Immature natural killer cell (primary cell): Measurements from ENCODE around the gene ZBTB7C. TPM values are rescaled to one million over a fixed set of nuclear protein-coding genes. Genes with fewer than 3 reads are reported as not detected.

Experiments
- DNase-seq, 3 donors: peaks; one replicate each; pipeline ENCODE4 v3.0.0; 2022; ENCODE audit warnings: mixed read lengths in 1 of 3
- H3K27ac Mint-ChIP-seq, 6 donors: one replicate each; pipeline ENCODE4 v1.8.0; 2020; ENCODE audit warnings: mixed read lengths in 6 of 6, mild to moderate bottlenecking in 5 of 6, inconsistent platforms in 4 of 6, moderate library complexity in 3 of 6
- H3K27me3 Mint-ChIP-seq, 3 donors: one replicate each; pipeline ENCODE4 v1.8.0; 2020 to 2021; ENCODE audit warnings: low read depth in 3 of 3, mild to moderate bottlenecking in 3 of 3, mixed read lengths in 3 of 3, moderate library complexity in 3 of 3, inconsistent platforms in 1 of 3
- H3K36me3 Mint-ChIP-seq, 3 donors: one replicate each; pipeline ENCODE4 v1.8.0; 2020; ENCODE audit warnings: mixed read lengths in 3 of 3, inconsistent platforms in 2 of 3, mild to moderate bottlenecking in 2 of 3
- H3K4me1 Mint-ChIP-seq, 2 donors: one replicate each; pipeline ENCODE4 v1.8.0; 2020; ENCODE audit warnings: inconsistent platforms in 2 of 2, mild to moderate bottlenecking in 2 of 2, mixed read lengths in 2 of 2, moderate library complexity in 1 of 2
- H3K4me3 Mint-ChIP-seq, 5 donors: one replicate each; pipeline ENCODE4 v1.8.0; 2020; ENCODE audit warnings: mild to moderate bottlenecking in 5 of 5, mixed read lengths in 5 of 5, inconsistent platforms in 3 of 5, moderate library complexity in 3 of 5
- H3K9me3 Mint-ChIP-seq, 6 donors: one replicate each; pipeline ENCODE4 v1.8.0; 2020; ENCODE audit warnings: mild to moderate bottlenecking in 6 of 6, mixed read lengths in 6 of 6, inconsistent platforms in 4 of 6, moderate library complexity in 3 of 6
- polyA plus RNA-seq, 3 donors: library from polyadenylated mRNA; unstranded; fragments of 300-500 nt; fragmentation: Illumina TruSeq; gene quantifications; one replicate each; pipeline ENCODE4 v1.2.3, GENCODE V29; 2021

Gene ZBTB7C
- polyA plus RNA-seq, 3 donors from 2014 or later: not detected

GRCh38 chr18:48153613-48154481 is 255.3 kb downstream of the ZBTB7C start:
- H3K36me3 Mint-ChIP-seq: no peaks in the 10 kb centered on the region
- H3K27me3 Mint-ChIP-seq: peaks cover 0 to 9% (median 2%) of the 10 kb centered on the region in 3 donors
- H3K4me1 Mint-ChIP-seq: no peaks in the 10 kb centered on the region
- DNase-seq: no peak
- H3K9me3 Mint-ChIP-seq: no peaks in the 10 kb centered on the region
- H3K27ac Mint-ChIP-seq: no peak overlapping the region
- no peak overlapping the region for H3K4me3 Mint-ChIP-seq

GRCh38 chr18:48152549-48152948 is 256.6 kb downstream of the ZBTB7C start:
- no peaks in the 10 kb centered on the region for H3K4me1 Mint-ChIP-seq
- H3K36me3 Mint-ChIP-seq: no peaks in the 10 kb centered on the region
- no peaks in the 10 kb centered on the region for H3K9me3 Mint-ChIP-seq
- no peak for DNase-seq
- no peak overlapping the region for H3K4me3 Mint-ChIP-seq
- H3K27ac Mint-ChIP-seq: no peak overlapping the region
- peaks cover 0 to 11% (median 2%) of the 10 kb centered on the region in 3 donors for H3K27me3 Mint-ChIP-seq

DNA sequence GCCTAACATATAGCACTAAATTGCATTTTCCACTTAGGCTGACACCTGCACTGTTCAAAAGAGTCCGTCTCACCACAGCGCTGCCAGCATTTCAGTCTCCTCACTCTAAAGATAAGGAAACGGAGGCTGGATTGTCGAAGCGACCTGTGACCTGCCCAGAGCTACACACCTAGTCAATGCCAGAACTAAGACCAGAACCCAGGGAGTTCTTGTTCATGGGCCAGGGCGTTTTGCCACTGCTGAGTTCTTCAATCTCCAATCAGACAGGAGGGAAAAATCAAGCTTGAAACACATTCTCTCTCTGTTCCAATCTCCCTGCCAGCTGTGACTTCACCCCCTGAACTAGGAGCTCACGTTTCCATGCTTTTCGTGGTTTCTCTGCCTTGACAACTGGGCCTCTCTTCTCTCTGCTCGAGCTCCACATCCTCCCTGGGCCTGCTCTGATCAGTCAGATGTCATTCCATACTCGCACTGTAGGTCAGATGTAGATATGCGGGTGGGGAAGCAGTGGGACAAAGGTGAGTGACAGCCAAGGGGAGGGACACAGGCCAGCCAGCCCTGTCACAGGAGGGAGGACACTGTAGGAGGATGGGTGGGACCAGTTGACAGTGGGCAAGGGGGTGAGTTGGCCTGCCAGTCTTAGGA is 257.6 kb downstream of the ZBTB7C start:
- Mint-ChIP-seq H3K9me3 (no peaks in the 10 kb centered on the region), H3K27me3 (peaks cover 0 to 9% (median 2%) of the 10 kb centered on the region in 3 donors)

GRCh38 chr18:48149020-48149685 is 260.0 kb downstream of the ZBTB7C start:
- no peak for DNase-seq
- Mint-ChIP-seq H3K36me3 (no peaks in the 10 kb centered on the region), H3K4me3 (no peak overlapping the region), H3K27me3 (peaks cover 0 to 5% (median 0%) of the 10 kb centered on the region in 3 donors), H3K4me1 (no peaks in the 10 kb centered on the region), H3K27ac (no peak overlapping the region), H3K9me3 (no peaks in the 10 kb centered on the region)

More for the DNA sequence above, 257.6 kb downstream of the ZBTB7C start:
- Mint-ChIP-seq H3K36me3 (no peaks in the 10 kb centered on the region), H3K4me1 (no peaks in the 10 kb centered on the region), H3K4me3 (no peak overlapping the region), H3K27ac (no peak overlapping the region)
- DNase-seq: no peak

- Mint-ChIP-seq H3K4me3 (no peak overlapping the region), H3K36me3 (no peaks in the 10 kb centered on the region), H3K9me3 (no peaks in the 10 kb centered on the region), H3K4me1 (peaks cover 0 to under 1% of the 10 kb centered on the region in 2 donors), H3K27ac (no peak overlapping the region), H3K27me3 (peaks cover 3 to 6% (median 4%) of the 10 kb centered on the region in 3 donors)
- DNase-seq: no peak
Measured at GRCh38 chr18:48142994-48143393, 266.2 kb downstream of the ZBTB7C start.

- Mint-ChIP-seq H3K27ac (no peak overlapping the region), H3K27me3 (peaks cover 9% of the 10 kb centered on the region in 3 donors), H3K36me3 (no peaks in the 10 kb centered on the region), H3K4me3 (no peak overlapping the region), H3K4me1 (peaks cover 0 to 3% of the 10 kb centered on the region in 2 donors), H3K9me3 (no peaks in the 10 kb centered on the region)
- no peak for DNase-seq
Measured at GRCh38 chr18:48142353-48142752, 266.8 kb downstream of the ZBTB7C start.

DNA sequence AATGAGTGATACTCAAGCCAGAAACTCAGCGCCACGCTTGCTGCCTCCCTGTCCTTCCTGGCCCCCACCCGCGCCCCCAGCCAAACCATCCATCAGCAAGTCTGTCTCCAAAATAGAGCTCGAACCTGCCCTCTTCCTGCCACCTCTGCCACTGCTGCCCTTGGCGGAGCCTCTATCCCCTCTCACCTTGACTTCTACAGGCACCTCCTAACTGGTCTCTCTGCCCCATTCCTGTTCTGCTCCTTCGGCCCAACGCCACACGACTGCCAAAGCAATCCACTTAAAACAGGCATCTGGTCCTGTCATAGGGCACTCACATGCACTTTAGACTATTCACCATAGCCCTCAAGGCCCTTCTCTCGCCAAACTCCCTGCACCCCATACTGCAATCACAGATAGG is 268.5 kb downstream of the ZBTB7C start:
- H3K27me3 Mint-ChIP-seq: peaks cover 9 to 13% (median 11%) of the 10 kb centered on the region in 3 donors
- no peaks in the 10 kb centered on the region for H3K9me3 Mint-ChIP-seq
- DNase-seq: no peak
- no peak overlapping the region for H3K4me3 Mint-ChIP-seq
- no peaks in the 10 kb centered on the region for H3K36me3 Mint-ChIP-seq
- peaks cover 0 to 3% of the 10 kb centered on the region in 2 donors for H3K4me1 Mint-ChIP-seq
- no peak overlapping the region for H3K27ac Mint-ChIP-seq

DNA sequence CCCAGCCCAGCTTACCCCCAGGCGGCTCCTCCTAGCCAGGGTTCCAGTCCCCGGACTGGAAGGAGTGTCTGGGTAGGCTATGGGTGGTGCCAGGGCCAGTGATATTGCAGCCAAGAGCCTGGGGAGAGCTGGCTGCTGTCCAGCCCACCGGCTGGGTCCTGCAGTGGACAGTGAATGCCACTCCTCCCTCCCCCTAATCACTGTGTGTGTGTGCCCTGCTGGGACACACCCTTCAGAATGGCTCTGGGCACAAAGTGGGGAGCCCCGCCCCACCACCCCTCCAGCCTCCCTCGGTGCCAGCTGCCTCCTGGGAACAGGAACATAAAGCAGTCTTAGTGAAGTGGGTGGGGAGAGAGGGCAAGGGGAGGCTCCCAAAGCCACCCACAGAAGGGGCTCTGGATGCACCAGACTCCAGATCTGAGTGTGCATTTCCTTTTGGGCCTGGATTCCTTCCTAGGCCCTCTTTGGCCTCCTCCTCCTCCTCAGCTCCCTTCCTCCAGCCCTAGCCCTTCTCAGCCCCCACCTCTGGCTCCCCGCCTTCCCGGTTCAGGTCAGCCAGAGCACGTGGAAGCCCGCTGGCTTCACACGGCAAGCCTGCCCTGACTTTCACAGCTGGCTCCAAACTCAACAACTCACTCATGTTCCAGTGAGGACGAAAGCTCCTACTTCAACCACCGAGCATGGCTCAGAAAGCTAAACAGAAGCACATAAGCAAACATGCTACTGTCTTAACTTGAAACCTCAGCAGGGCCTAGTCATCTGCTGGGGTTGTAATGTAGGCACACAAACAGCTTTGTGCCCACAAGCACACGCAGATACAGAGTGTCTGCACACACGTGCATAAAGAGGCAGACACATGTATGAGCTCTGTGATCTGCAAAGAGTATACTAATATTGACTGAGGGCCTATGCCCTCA is 269.5 kb downstream of the ZBTB7C start:
- Mint-ChIP-seq H3K27me3 (peaks cover 13 to 18% (median 13%) of the 10 kb centered on the region in 3 donors), H3K9me3 (no peaks in the 10 kb centered on the region), H3K36me3 (no peaks in the 10 kb centered on the region), H3K27ac (no peak overlapping the region), H3K4me3 (no peak overlapping the region), H3K4me1 (peaks cover 0 to 3% of the 10 kb centered on the region in 2 donors)
- DNase-seq: no peak

DNA sequence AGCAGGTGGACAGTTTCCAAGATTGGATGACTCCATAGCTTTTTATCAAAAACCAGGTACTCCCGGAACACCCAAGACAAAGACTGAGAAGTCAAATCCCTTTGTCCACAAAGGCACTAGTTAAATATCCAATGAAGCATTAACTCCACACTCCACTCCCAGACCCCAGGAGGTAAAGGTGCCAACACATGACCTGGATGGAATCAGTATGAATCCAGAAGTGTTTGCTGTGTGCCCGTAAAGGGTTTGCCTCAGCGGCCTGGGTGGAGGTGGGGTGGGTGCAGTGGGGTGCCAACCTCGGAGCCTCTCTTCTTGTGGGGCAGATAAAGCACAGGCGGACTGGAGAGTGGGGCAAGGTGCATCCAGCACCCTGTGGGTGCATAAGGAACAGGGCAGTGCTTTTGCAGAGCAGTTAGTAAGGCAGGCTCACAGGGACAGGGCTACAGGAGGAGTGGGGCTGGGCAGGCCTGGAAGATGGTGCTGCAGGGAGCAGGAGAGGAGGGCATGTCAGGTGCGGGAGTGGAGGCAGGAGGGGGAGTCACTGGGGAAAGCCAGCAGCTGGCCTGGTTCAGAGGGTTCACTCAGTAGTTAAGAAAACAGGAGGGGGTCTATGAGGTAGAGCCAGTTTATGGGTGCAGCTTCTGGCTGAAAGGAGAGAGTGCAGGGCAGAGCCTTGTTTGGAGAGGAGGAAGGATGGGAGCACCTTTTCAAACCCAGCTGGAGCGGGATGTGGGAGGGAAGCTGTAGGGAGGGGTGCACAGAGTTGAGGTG is 270.3 kb downstream of the ZBTB7C start:
- Mint-ChIP-seq H3K27ac (no peak overlapping the region), H3K4me3 (no peak overlapping the region), H3K4me1 (peaks cover 0 to 3% of the 10 kb centered on the region in 2 donors), H3K27me3 (peaks cover 13 to 20% (median 18%) of the 10 kb centered on the region in 3 donors), H3K9me3 (no peaks in the 10 kb centered on the region), H3K36me3 (no peaks in the 10 kb centered on the region)
- no peak for DNase-seq

DNA sequence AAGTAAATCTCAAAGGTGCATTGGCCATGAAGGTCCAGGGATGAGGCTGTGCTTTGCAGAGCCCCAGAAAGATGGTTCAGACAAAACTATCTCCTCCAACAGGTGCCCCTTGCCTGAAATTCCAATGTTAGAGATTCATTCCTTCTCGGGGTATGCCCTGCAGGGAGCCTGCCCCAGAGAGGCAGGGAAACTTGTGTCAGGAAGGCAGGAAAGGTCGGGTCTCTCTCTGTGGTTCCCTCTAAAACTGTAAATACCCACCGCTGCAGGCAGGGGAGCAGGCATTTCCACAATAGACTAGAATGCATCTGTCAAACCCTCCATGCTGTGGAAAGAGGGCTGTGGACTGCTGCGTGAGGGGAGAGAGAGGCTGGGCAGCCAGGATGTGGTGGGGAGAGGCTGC is 271.0 kb downstream of the ZBTB7C start:
- Mint-ChIP-seq H3K27me3 (peaks cover 13 to 20% (median 18%) of the 10 kb centered on the region in 3 donors), H3K4me3 (no peak overlapping the region), H3K9me3 (no peaks in the 10 kb centered on the region), H3K27ac (no peak overlapping the region), H3K4me1 (peaks cover 0 to 3% of the 10 kb centered on the region in 2 donors), H3K36me3 (no peaks in the 10 kb centered on the region)
- no peak for DNase-seq

DNA sequence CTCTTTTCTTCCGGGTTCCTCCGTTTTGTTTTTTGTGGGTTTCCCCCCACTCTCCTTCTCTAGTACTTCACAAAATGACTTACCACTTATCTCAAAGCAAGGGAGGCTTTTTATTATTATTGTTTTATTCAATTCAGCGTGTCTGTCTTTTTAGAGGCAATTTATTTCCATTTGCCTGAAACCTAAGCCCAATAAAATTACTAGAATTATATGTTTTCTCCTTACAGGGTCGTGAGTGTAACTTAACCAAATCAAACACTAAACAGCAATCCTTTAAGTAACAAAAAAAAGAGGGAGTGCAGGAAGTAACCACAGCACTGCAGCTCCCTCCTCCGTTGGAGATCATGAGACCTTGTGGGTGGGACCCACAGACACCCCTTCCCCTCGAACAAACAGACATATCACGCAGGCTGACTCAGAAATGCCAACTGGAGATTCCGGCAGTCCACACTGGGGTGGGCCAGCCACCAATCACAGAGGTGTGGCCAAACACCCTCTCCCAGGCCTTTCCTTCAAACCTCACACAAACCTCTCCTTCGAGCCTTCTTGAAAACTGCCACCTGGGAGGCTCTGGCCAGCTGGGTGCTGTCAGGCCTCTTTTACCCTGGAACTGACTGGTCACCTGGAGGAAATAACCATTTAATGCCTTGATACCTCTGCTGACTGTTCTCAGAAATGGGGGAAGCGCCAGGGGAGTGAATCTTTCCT is 271.7 kb downstream of the ZBTB7C start:
- peak overlapping the region in 1 of 5 donors; percentile 3 for H3K4me3 Mint-ChIP-seq
- peaks cover 13 to 20% (median 18%) of the 10 kb centered on the region in 3 donors for H3K27me3 Mint-ChIP-seq
- DNase-seq: no peak
- peaks cover 0 to 3% of the 10 kb centered on the region in 2 donors for H3K4me1 Mint-ChIP-seq
- no peak overlapping the region for H3K27ac Mint-ChIP-seq
- H3K9me3 Mint-ChIP-seq: no peaks in the 10 kb centered on the region
- H3K36me3 Mint-ChIP-seq: no peaks in the 10 kb centered on the region

- Mint-ChIP-seq H3K9me3 (no peaks in the 10 kb centered on the region), H3K36me3 (no peaks in the 10 kb centered on the region), H3K27me3 (peaks cover 13 to 20% (median 18%) of the 10 kb centered on the region in 3 donors), H3K4me1 (peaks cover 0 to 3% of the 10 kb centered on the region in 2 donors), H3K4me3 (no peak overlapping the region), H3K27ac (no peak overlapping the region)
- DNase-seq: no peak
Measured at GRCh38 chr18:48136827-48137373, 272.3 kb downstream of the ZBTB7C start.
